Vagina (tissue), 2 donors: ENCODE measurements around the gene CRADD. TPM values are rescaled to one million over a fixed set of nuclear protein-coding genes. Genes with fewer than 3 reads are reported as not detected.

Experiments
- DNase-seq, 2 donors: peaks; one replicate each; pipeline ENCODE4 v3.0.0-alpha.2; 2017; ENCODE audit errors: extremely low spot score in 2 of 2
- H3K27ac ChIP-seq: fragments of 200-600 bp; sonication (generic); one replicate; pipeline ENCODE4 v1.5.1; 2019
- H3K27me3 ChIP-seq: fragments of 200-600 bp; sonication (generic); one replicate; pipeline ENCODE4 v1.5.1; 2019
- H3K36me3 ChIP-seq, 2 donors: fragments of 200-600 bp; sonication (generic); one replicate each; pipeline ENCODE4 v1.5.1; 2017 to 2019
- H3K4me1 ChIP-seq: fragments of 200-600 bp; sonication (generic); one replicate; pipeline ENCODE4 v1.5.1; 2019
- H3K4me3 ChIP-seq, 2 donors: fragments of 200-600 bp; sonication (generic); 1 replicate in 1 of 2; 2 replicates in 1 of 2; pipeline ENCODE4 v1.5.1; 2016 to 2019
- H3K9me3 ChIP-seq: fragments of 200-600 bp; sonication (generic); one replicate; pipeline ENCODE4 v1.5.1; 2019
- CTCF ChIP-seq, 3 experiments: fragments of 450-650 bp in 2 of 3; fragments of 200-600 bp in 1 of 3; sonication (generic) in 1 of 3; IDR thresholded peaks; one replicate each; pipeline ENCODE4 v1.5.1; 2017 to 2019; ENCODE audit warnings: antibody characterized with exemption in 3 of 3, mild to moderate bottlenecking in 2 of 3, moderate library complexity in 2 of 3
- POLR2A ChIP-seq, 2 donors: fragments of 450-650 bp; IDR thresholded peaks; one replicate each; pipeline ENCODE4 v1.6.1; 2017; ENCODE audit warnings: antibody characterized with exemption in 2 of 2, mild to moderate bottlenecking in 2 of 2, moderate library complexity in 2 of 2
- POLR2AphosphoS5 ChIP-seq, 2 donors: sonication (generic); formaldehyde crosslinking; IDR thresholded peaks; one replicate each; pipeline ENCODE4 v1.9.0; 2017; ENCODE audit warnings: antibody characterized with exemption in 2 of 2, mild to moderate bottlenecking in 2 of 2, low read depth in 1 of 2; ENCODE audit not compliant: insufficient read depth in 1 of 2
- intact Hi-C: fragments of 100-400 bp; cut with DNase I; formaldehyde crosslinking; loops from one replicate; pipeline ENCODE4 v1.15.1; 2023
- total RNA-seq: library from RNA; depleted of rRNA; stranded (reverse); fragments of >200 nt; gene quantifications from one replicate; pipeline ENCODE4 v1.2.3, GENCODE V29; 2016

CRADD gene
- total RNA-seq, 1 donor from 2014 or later, result 40.8 TPM

DNA sequence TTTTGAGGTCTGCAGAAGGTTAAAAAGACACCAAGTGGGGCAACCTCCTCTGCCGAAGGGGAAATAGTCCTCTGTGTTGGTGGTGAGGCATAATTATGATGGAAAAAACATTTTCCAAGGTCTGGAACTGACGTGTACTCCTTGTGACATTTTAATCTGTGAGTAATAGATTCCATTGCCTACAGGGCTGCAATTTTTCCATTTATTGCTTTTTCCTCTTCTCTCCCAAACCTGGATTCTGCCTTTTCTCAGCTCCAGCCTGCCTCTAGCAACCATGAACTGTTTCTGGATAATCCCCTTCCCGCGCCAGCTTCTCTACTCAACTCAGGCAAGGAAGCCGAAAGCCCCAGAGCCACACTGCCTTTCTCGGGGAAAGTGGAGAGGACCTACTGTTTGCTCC lies 241.1 kb downstream of the CRADD start:
- H3K9me3 ChIP-seq, result no peaks in the 10 kb centered on the region
- H3K4me3 ChIP-seq, result no peak overlapping the region
- TF ChIP-seq POLR2A (IDR thresholded peaks at IDR 0.05) (no peak), CTCF (IDR thresholded peaks at IDR 0.05) (no peak), POLR2AphosphoS5 (IDR thresholded peaks at IDR 0.05; ENCODE audit: insufficient read depth in 1 of 2, low read depth in 1 of 2) (peak in 1 of 2 donors; percentile 47)
- intact Hi-C loops, result no loop called here
- DNase-seq, result no peak
- no peaks in the 10 kb centered on the region for H3K4me1 ChIP-seq
- H3K27me3 ChIP-seq, result no peaks in the 10 kb centered on the region
- H3K27ac ChIP-seq, result peak overlapping the region; percentile 39
- no peaks in the 10 kb centered on the region for H3K36me3 ChIP-seq

DNA sequence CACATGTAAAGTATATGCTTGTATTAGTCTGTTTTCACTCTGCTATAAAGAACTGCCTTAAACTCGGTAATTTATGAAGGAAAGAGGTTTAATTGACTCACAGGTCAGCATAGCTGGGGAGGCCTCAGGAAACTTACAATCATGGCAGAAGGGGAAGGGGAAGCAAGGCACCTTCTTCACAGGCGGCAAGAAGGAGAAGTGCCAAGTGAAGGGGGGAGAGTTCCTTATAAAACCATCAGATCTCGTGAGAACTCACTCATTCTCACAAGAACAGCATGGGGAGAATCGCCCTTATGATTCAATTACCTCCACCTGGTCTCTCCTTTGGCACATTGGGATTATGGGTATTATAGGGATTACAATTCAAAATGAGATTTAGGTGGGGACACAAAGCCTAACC lies 241.7 kb downstream of the CRADD start:
- Histone ChIP-seq H3K9me3 (no peaks in the 10 kb centered on the region), H3K36me3 (no peaks in the 10 kb centered on the region), H3K4me3 (no peak overlapping the region), H3K27me3 (no peaks in the 10 kb centered on the region), H3K4me1 (no peaks in the 10 kb centered on the region), H3K27ac (peak overlapping the region; percentile 39)
- TF ChIP-seq CTCF (IDR thresholded peaks at IDR 0.05), result no peak
- TF ChIP-seq POLR2A (IDR thresholded peaks at IDR 0.05), result no peak
- TF ChIP-seq POLR2AphosphoS5 (IDR thresholded peaks at IDR 0.05; ENCODE audit: insufficient read depth in 1 of 2, low read depth in 1 of 2), result no peak
- DNase-seq, result no peak
- intact Hi-C loops, result no loop called here

DNA sequence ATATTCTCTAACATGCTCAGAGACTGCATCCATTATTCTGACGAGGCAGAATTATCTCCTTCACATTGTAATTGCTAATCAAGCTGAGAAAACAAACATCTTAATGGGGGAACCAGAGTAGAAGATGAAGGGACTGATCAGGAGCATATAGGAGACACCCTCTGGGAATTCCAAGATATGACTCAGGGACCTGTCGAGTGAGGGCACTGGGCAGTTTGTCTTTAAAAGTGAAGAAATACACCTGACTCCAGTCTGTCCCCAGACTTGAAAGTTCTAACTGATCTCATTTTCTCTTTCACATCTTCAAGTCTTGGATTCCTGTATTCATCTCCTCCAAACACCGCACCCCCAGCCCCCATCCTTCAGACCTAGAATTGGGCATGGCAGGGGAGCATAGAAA lies 244.3 kb downstream of the CRADD start:
- Histone ChIP-seq H3K27me3 (no peaks in the 10 kb centered on the region), H3K36me3 (no peaks in the 10 kb centered on the region), H3K4me1 (no peaks in the 10 kb centered on the region), H3K9me3 (peaks cover 7% of the 10 kb centered on the region), H3K4me3 (no peak overlapping the region), H3K27ac (no peak overlapping the region)
- TF ChIP-seq CTCF (IDR thresholded peaks at IDR 0.05), result no peak
- TF ChIP-seq POLR2A (IDR thresholded peaks at IDR 0.05), result no peak
- TF ChIP-seq POLR2AphosphoS5 (IDR thresholded peaks at IDR 0.05; ENCODE audit: insufficient read depth in 1 of 2, low read depth in 1 of 2), result no peak
- DNase-seq, result no peak
- intact Hi-C loops, result no loop called here

- no peaks in the 10 kb centered on the region for H3K27me3 ChIP-seq
- no peak for DNase-seq
- intact Hi-C loops, result no loop called here
- no peak overlapping the region for H3K4me3 ChIP-seq
- H3K4me1 ChIP-seq, result no peaks in the 10 kb centered on the region
- no peaks in the 10 kb centered on the region for H3K36me3 ChIP-seq
- TF ChIP-seq CTCF (IDR thresholded peaks at IDR 0.05), result no peak
- peaks cover 7% of the 10 kb centered on the region for H3K9me3 ChIP-seq
- no peak overlapping the region for H3K27ac ChIP-seq
Measured at GRCh38 chr12:93922583-93923006, 245.4 kb downstream of the CRADD start.

GRCh38 chr12:93924367-93924766 lies 247.2 kb downstream of the CRADD start:
- intact Hi-C loops, result no loop called here
- no peak for TF ChIP-seq POLR2AphosphoS5 (IDR thresholded peaks at IDR 0.05; ENCODE audit: insufficient read depth in 1 of 2, low read depth in 1 of 2)
- TF ChIP-seq CTCF (IDR thresholded peaks at IDR 0.05), result no peak
- TF ChIP-seq POLR2A (IDR thresholded peaks at IDR 0.05), result no peak
- Histone ChIP-seq H3K36me3 (no peaks in the 10 kb centered on the region), H3K9me3 (peaks cover 7% of the 10 kb centered on the region), H3K4me1 (no peaks in the 10 kb centered on the region), H3K4me3 (no peak overlapping the region), H3K27me3 (no peaks in the 10 kb centered on the region), H3K27ac (no peak overlapping the region)
- no peak for DNase-seq
